GM12891 (cell line): ENCODE results near the gene TF.

Source experiments
- POLR2A ChIP-seq: IDR thresholded peaks from 2 replicates; pipeline ENCODE4 v1.6.1; 2011; ENCODE audit warnings: low read depth, low read length, control low read depth
- POLR2AphosphoS5 ChIP-seq: IDR thresholded peaks from 2 replicates; pipeline ENCODE4 v1.6.1; 2011; ENCODE audit warnings: low read depth, low read length, control low read depth

- TF ChIP-seq POLR2A (no peak), POLR2AphosphoS5 (no peak)
Observed at GRCh38 chr3:133831966-133832801, 86.0 kb downstream of the TF start.
